ENCODE data around the gene CDKAL1.

CDKAL1 gene

DNA sequence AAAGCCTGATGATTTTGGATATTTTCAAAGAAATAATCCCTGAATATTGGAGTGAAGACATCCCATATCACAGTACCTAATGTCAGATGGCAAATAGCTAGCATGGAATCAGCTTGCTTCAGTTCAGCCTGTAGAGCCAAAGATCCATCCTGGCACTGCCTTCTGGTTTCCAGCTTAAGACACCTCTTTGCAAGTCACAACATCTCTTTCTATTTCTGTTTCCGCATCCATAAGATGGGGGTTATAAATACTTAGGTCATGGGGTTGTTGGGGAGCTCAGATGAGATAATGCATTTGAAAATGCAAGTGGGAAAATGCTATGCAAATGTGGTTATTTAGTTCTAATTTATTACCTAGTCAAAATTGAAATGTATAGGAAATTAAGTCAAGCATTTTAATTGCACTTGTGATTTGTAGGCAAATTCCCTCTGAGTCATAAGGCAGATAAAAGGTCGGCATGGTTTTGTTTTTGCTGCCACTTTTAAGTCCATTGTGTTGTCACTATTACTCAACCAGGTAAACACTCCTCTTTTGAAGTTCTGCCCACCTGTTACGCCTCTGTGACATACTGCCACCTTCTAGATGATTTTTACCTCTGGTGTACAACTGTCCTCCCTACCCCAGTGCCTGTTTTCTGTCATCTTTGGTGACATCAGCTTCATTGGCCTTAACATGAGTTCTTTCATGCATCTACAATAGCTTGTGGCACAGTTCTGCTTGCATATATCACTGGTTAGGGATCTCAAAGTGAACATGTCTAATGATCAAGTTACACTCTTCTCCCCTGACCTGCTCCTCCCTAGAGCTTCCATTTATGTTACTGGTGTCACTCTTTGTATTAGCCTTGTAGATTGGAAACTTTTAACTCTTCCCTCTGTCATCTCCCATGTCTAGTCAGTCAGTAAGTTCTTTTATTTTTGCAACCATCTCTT is 96.6 kb downstream of the CDKAL1 start:
- TF ChIP-seq EZH2phosphoT487 (IDR thresholded peaks at IDR 0.05; ENCODE audit: low read length), result no peak
- TF ChIP-seq, protein P1, sequence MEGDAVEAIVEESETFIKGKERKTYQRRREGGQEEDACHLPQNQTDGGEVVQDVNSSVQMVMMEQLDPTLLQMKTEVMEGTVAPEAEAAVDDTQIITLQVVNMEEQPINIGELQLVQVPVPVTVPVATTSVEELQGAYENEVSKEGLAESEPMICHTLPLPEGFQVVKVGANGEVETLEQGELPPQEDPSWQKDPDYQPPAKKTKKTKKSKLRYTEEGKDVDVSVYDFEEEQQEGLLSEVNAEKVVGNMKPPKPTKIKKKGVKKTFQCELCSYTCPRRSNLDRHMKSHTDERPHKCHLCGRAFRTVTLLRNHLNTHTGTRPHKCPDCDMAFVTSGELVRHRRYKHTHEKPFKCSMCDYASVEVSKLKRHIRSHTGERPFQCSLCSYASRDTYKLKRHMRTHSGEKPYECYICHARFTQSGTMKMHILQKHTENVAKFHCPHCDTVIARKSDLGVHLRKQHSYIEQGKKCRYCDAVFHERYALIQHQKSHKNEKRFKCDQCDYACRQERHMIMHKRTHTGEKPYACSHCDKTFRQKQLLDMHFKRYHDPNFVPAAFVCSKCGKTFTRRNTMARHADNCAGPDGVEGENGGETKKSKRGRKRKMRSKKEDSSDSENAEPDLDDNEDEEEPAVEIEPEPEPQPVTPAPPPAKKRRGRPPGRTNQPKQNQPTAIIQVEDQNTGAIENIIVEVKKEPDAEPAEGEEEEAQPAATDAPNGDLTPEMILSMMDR (IDR thresholded peaks at IDR 0.05; ENCODE audit: low read length), result no peak
- TF ChIP-seq EZH2 (optimal IDR thresholded peaks at IDR 0.05; ENCODE audit: low read depth, low read length), result no peak
- Histone ChIP-seq H3K9me2 (replicated peaks; ENCODE audit: insufficient read depth, low read length) (no peaks in the 10 kb centered on the region), H3K36me3 (replicated peaks; ENCODE audit: insufficient read depth, low read length) (no peaks in the 10 kb centered on the region), H3K4me2 (ENCODE audit: low read depth, low read length) (no peak overlapping the region), H3K27me3 (replicated peaks; ENCODE audit: insufficient read depth, low read length) (no peaks in the 10 kb centered on the region), H2AFZ (ENCODE audit: low read length) (no peak overlapping the region), H3K9ac (ENCODE audit: low read length) (no peak overlapping the region), H3K79me2 (ENCODE audit: low read length) (peaks cover 17% of the 10 kb centered on the region; the same call in 1 of the 2 replicates), H3K4me3 (ENCODE audit: low read length) (no peak overlapping the region), H3K27ac (ENCODE audit: low read length) (no peak overlapping the region), H3K9me3 (replicated peaks; ENCODE audit: insufficient read depth, low read length) (no peaks in the 10 kb centered on the region), H4K20me1 (ENCODE audit: insufficient read depth, low read length) (no peaks in the 10 kb centered on the region), H3K4me1 (ENCODE audit: low read length) (no peaks in the 10 kb centered on the region), H3F3A (ENCODE audit: insufficient read depth, low read length) (no peaks in the 10 kb centered on the region)
- no peak for DNase-seq

DNA sequence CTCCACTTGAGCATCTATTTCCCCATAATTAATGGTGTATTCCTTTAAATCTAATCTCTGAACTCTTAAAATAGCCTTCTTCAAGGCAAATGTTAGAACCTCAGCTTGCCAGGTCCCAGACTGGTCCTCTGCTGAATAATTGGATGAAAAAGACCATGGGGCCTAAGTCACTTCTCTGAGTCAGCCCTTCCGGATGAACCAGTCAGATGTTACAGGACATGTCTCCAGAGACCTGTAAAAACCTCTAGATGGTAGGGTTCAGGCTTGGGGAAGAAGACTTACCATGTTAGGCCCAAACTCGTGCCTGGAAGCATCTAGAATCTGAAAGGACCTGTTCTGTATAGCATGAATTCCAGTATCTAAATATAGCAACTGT is 97.3 kb downstream of the CDKAL1 start:
- H4K20me1 ChIP-seq (ENCODE audit: insufficient read depth, low read length), result no peaks in the 10 kb centered on the region

GRCh38 chr6:20632696-20633095 is 98.4 kb downstream of the CDKAL1 start:
- H3K27me3 ChIP-seq (replicated peaks; ENCODE audit: insufficient read depth, low read length), result no peaks in the 10 kb centered on the region
- H2AFZ ChIP-seq (ENCODE audit: low read length), result no peak overlapping the region
- H3K9me2 ChIP-seq (replicated peaks; ENCODE audit: insufficient read depth, low read length), result no peaks in the 10 kb centered on the region
- TF ChIP-seq, protein P1 (IDR thresholded peaks at IDR 0.05; ENCODE audit: low read length), result no peak
- TF ChIP-seq EZH2phosphoT487 (IDR thresholded peaks at IDR 0.05; ENCODE audit: low read length) (no peak), EZH2 (optimal IDR thresholded peaks at IDR 0.05; ENCODE audit: low read depth, low read length) (no peak)
- no peaks in the 10 kb centered on the region for H3K4me1 ChIP-seq (ENCODE audit: low read length)
- no peak overlapping the region for H3K4me3 ChIP-seq (ENCODE audit: low read length)
- no peak overlapping the region for H3K4me2 ChIP-seq (ENCODE audit: low read depth, low read length)
- peaks cover 17% of the 10 kb centered on the region; the same call in 1 of the 2 replicates for H3K79me2 ChIP-seq (ENCODE audit: low read length)
- no peak overlapping the region for H3K27ac ChIP-seq (ENCODE audit: low read length)
- H3K9me3 ChIP-seq (replicated peaks; ENCODE audit: insufficient read depth, low read length), result no peaks in the 10 kb centered on the region
- no peak overlapping the region for H3K9ac ChIP-seq (ENCODE audit: low read length)
- DNase-seq, result no peak
- H4K20me1 ChIP-seq (ENCODE audit: insufficient read depth, low read length), result no peaks in the 10 kb centered on the region
- H3K36me3 ChIP-seq (replicated peaks; ENCODE audit: insufficient read depth, low read length), result no peaks in the 10 kb centered on the region
- no peaks in the 10 kb centered on the region for H3F3A ChIP-seq (ENCODE audit: insufficient read depth, low read length)

More for the DNA sequence above, 97.3 kb downstream of the CDKAL1 start:
- Histone ChIP-seq H3K9me3 (replicated peaks; ENCODE audit: insufficient read depth, low read length) (no peaks in the 10 kb centered on the region), H3K4me1 (ENCODE audit: low read length) (no peaks in the 10 kb centered on the region), H3K9me2 (replicated peaks; ENCODE audit: insufficient read depth, low read length) (no peaks in the 10 kb centered on the region), H2AFZ (ENCODE audit: low read length) (no peak overlapping the region), H3K79me2 (ENCODE audit: low read length) (peaks cover 17% of the 10 kb centered on the region; the same call in 1 of the 2 replicates), H3K4me2 (ENCODE audit: low read depth, low read length) (no peak overlapping the region), H3K4me3 (ENCODE audit: low read length) (no peak overlapping the region), H3K27ac (ENCODE audit: low read length) (no peak overlapping the region), H3K9ac (ENCODE audit: low read length) (no peak overlapping the region), H3K27me3 (replicated peaks; ENCODE audit: insufficient read depth, low read length) (no peaks in the 10 kb centered on the region), H3F3A (ENCODE audit: insufficient read depth, low read length) (no peaks in the 10 kb centered on the region), H3K36me3 (replicated peaks; ENCODE audit: insufficient read depth, low read length) (no peaks in the 10 kb centered on the region)
- TF ChIP-seq EZH2 (optimal IDR thresholded peaks at IDR 0.05; ENCODE audit: low read depth, low read length) (no peak), EZH2phosphoT487 (IDR thresholded peaks at IDR 0.05; ENCODE audit: low read length) (no peak)
- TF ChIP-seq, protein P1 (IDR thresholded peaks at IDR 0.05; ENCODE audit: low read length), result no peak
- DNase-seq, result no peak
